H1 (cell line): ENCODE results near the gene DNAJB11. TPM values are rescaled to one million over a fixed set of nuclear protein-coding genes. Genes with fewer than 3 reads are reported as not detected.

ENCODE experiments used
- CTCF ChIA-PET: fragments of 300-600 bp; sonication (Branson Sonifier 250); formaldehyde crosslinking; loops from one replicate; lab custom pipeline; 2021; ENCODE audit not compliant: partially characterized antibody; lab: Charles Lee
- POLR2A ChIA-PET: fragments of 300-600 bp; sonication (Branson Sonifier 250); formaldehyde crosslinking; loops from one replicate; lab custom pipeline; 2021; ENCODE audit warnings: inconsistent platforms; ENCODE audit not compliant: partially characterized antibody; lab: Charles Lee
- DNase-seq, 2 experiments: peaks; one replicate each; pipeline versions ENCODE4 v3.0.0 to v3.0.0-alpha.2; 2010 to 2022; ENCODE audit warnings: low spot score in 2 of 2, low read depth in 1 of 2, mixed read lengths in 1 of 2
- FAIRE-seq: peaks from 2 replicates; lab custom pipeline; 2011; peaks lifted over from hg19 to GRCh38; lab: Jason Lieb, UNC
- H2AFZ ChIP-seq: 2 replicates; pipeline ENCODE4 v1.8.1; 2012; ENCODE audit warnings: low read length, inconsistent platforms
- H2AK5ac ChIP-seq: 2 replicates; pipeline ENCODE4 v1.6.1; 2013; ENCODE audit warnings: low read depth, low read length
- H2BK120ac ChIP-seq: replicated peaks from 2 replicates; pipeline ENCODE3; 2013; ENCODE audit warnings: low read depth, low read length, inconsistent platforms
- H2BK12ac ChIP-seq: 2 replicates; pipeline ENCODE4 v1.6.1; 2013; ENCODE audit warnings: low read depth, low read length
- H2BK15ac ChIP-seq: 2 replicates; pipeline ENCODE4 v1.6.1; 2013; ENCODE audit warnings: low read length
- H2BK20ac ChIP-seq: 2 replicates; pipeline ENCODE4 v1.6.1; 2013; ENCODE audit warnings: low read length
- H2BK5ac ChIP-seq: 2 replicates; pipeline ENCODE4 v1.6.1; 2013; ENCODE audit warnings: low read depth, low read length
- H3K14ac ChIP-seq: 2 replicates; pipeline ENCODE4 v1.6.1; 2013; ENCODE audit warnings: inconsistent platforms; ENCODE audit not compliant: insufficient read length
- H3K18ac ChIP-seq: 2 replicates; pipeline ENCODE4 v1.6.1; 2013; ENCODE audit warnings: low read length; ENCODE audit errors: extremely low read depth
- H3K23ac ChIP-seq: 2 replicates; pipeline ENCODE4 v1.6.1; 2013; ENCODE audit warnings: inconsistent platforms; ENCODE audit not compliant: insufficient read length
- H3K23me2 ChIP-seq: 2 replicates; pipeline ENCODE4 v1.6.1; 2013; ENCODE audit warnings: low read depth, low read length
- H3K27ac ChIP-seq: 2 replicates; pipeline ENCODE4 v1.6.1; 2011; ENCODE audit warnings: low read depth, low read length, inconsistent platforms
- H3K27me3 ChIP-seq, 4 experiments: replicated peaks in 1 of 4; 1 replicate in 1 of 4; 2 replicates in 3 of 4; pipeline versions ENCODE4 v1.6.1 to v1.8.1; 2011 to 2013; ENCODE audit warnings: low read length in 3 of 4, mild to moderate bottlenecking in 3 of 4, inconsistent platforms in 2 of 4, mixed read lengths in 2 of 4, moderate library complexity in 1 of 4; ENCODE audit not compliant: control insufficient read depth in 3 of 4, insufficient read depth in 3 of 4; ENCODE audit errors: extremely low read depth in 1 of 4
- H3K36me3 ChIP-seq, 4 experiments: 2 replicates each; pipeline versions ENCODE4 v1.6.1 to v1.8.1; 2011 to 2013; ENCODE audit warnings: mild to moderate bottlenecking in 4 of 4, low read length in 3 of 4, moderate library complexity in 2 of 4, control low read depth in 1 of 4, inconsistent platforms in 1 of 4; ENCODE audit not compliant: insufficient read depth in 4 of 4, control insufficient read depth in 2 of 4
- H3K4ac ChIP-seq: replicated peaks from 2 replicates; pipeline ENCODE3; 2013; ENCODE audit warnings: low read length, low read depth, mixed read lengths, inconsistent platforms; ENCODE audit not compliant: insufficient read length
- H3K4me1 ChIP-seq, 4 experiments: replicated peaks in 1 of 4; 1 replicate in 1 of 4; 2 replicates in 3 of 4; pipeline versions ENCODE4 v1.6.1 to v1.8.1; 2011 to 2013; ENCODE audit warnings: low read length in 3 of 4, inconsistent platforms in 2 of 4, mixed read lengths in 1 of 4; ENCODE audit not compliant: insufficient read depth in 4 of 4, control insufficient read depth in 3 of 4
- H3K4me2 ChIP-seq, 2 experiments: 2 replicates each; pipeline versions ENCODE4 v1.6.1 to v1.8.1; 2011 to 2013; ENCODE audit warnings: low read depth in 2 of 2, low read length in 2 of 2, control low read depth in 1 of 2, inconsistent platforms in 1 of 2, mild to moderate bottlenecking in 1 of 2; ENCODE audit not compliant: insufficient read depth in 1 of 2
- H3K4me3 ChIP-seq, 4 experiments: fragments of 200-600, 300-600 bp in 1 of 4; sonication (generic), shearing (Covaris generic), sonication (Bioruptor Twin) in 1 of 4; 2 replicates each; pipeline versions ENCODE4 v1.5.1 to v1.8.1; 2011 to 2016; ENCODE audit warnings: low read length in 4 of 4, low read depth in 3 of 4, control low read depth in 2 of 4, inconsistent platforms in 2 of 4, mild to moderate bottlenecking in 2 of 4, mixed read lengths in 1 of 4, moderate library complexity in 1 of 4; ENCODE audit not compliant: insufficient read depth in 2 of 4; ENCODE audit errors: extremely low read depth in 1 of 4
- H3K56ac ChIP-seq: replicated peaks from 2 replicates; pipeline ENCODE3; 2013; ENCODE audit warnings: low read depth, mild to moderate bottlenecking, mixed read lengths, low read length, inconsistent platforms; ENCODE audit not compliant: insufficient read length
- H3K79me1 ChIP-seq: 2 replicates; pipeline ENCODE4 v1.6.1; 2013; ENCODE audit warnings: low read depth, low read length, control low read depth
- H3K79me2 ChIP-seq, 2 experiments: 2 replicates each; pipeline versions ENCODE4 v1.6.1 to v1.8.1; 2012 to 2013; ENCODE audit warnings: low read length in 2 of 2, mild to moderate bottlenecking in 2 of 2, inconsistent platforms in 1 of 2; ENCODE audit not compliant: insufficient read depth in 2 of 2, control insufficient read depth in 1 of 2
- H3K9ac ChIP-seq, 4 experiments: replicated peaks in 1 of 4; 1 replicate in 1 of 4; 2 replicates in 3 of 4; pipeline versions ENCODE4 v1.6.1 to v1.8.1; 2011 to 2013; ENCODE audit warnings: low read depth in 3 of 4, low read length in 3 of 4, control low read depth in 2 of 4, mild to moderate bottlenecking in 2 of 4, moderate library complexity in 2 of 4, inconsistent platforms in 1 of 4; ENCODE audit errors: extremely low read depth in 1 of 4
- H3K9me3 ChIP-seq, 2 experiments: 2 replicates each; pipeline versions ENCODE4 v1.6.1 to v1.8.1; 2012 to 2013; ENCODE audit warnings: mild to moderate bottlenecking in 2 of 2, moderate library complexity in 2 of 2, control low read depth in 1 of 2, inconsistent platforms in 1 of 2, low read depth in 1 of 2, low read length in 1 of 2, mixed read lengths in 1 of 2; ENCODE audit not compliant: insufficient read depth in 2 of 2
- H4K20me1 ChIP-seq, 2 experiments: replicated peaks in 1 of 2; 2 replicates each; pipeline versions ENCODE3 to v1.8.1; 2011 to 2013; ENCODE audit warnings: inconsistent platforms in 2 of 2, low read length in 2 of 2, mild to moderate bottlenecking in 1 of 2; ENCODE audit not compliant: insufficient read depth in 2 of 2, control insufficient read depth in 1 of 2
- H4K5ac ChIP-seq: 2 replicates; pipeline ENCODE4 v1.6.1; 2013; ENCODE audit warnings: low read length, low read depth, mixed read lengths, inconsistent platforms; ENCODE audit not compliant: insufficient read length
- H4K8ac ChIP-seq: 2 replicates; pipeline ENCODE4 v1.8.0; 2013; ENCODE audit warnings: mild to moderate bottlenecking, moderate library complexity, low read length, inconsistent platforms; ENCODE audit not compliant: insufficient read depth; ENCODE audit errors: extremely low read depth
- H4K91ac ChIP-seq: replicated peaks from 2 replicates; pipeline ENCODE3; 2013; ENCODE audit warnings: low read length, mixed read lengths, inconsistent platforms; ENCODE audit not compliant: insufficient read length
- KDM5A ChIP-seq: fragments of 200-600 bp; IDR thresholded peaks from 2 replicates; pipeline ENCODE4 v1.7.1; 2012; ENCODE audit warnings: mild to moderate bottlenecking, low read length, inconsistent platforms, mixed read lengths
- SP1 ChIP-seq: IDR thresholded peaks from 2 replicates; pipeline ENCODE4 v1.6.1; 2011; ENCODE audit warnings: low read depth, low read length
- TBP ChIP-seq: IDR thresholded peaks from 2 replicates; pipeline ENCODE4 v1.6.1; 2011; ENCODE audit warnings: low read depth, low read length, improper control_type of control experiment
- TCF12 ChIP-seq: IDR thresholded peaks from 2 replicates; pipeline ENCODE4 v1.6.1; 2011; ENCODE audit warnings: low read depth, mild to moderate bottlenecking, low read length
- YY1 ChIP-seq: IDR thresholded peaks from 2 replicates; pipeline ENCODE4 v1.6.1; 2011; ENCODE audit warnings: low read depth, mild to moderate bottlenecking, low read length
- WGBS, 2 experiments: shearing (Covaris generic) in 1 of 2; methylation state at CpG; one replicate each; pipeline versions ENCODE4 v1.1.6 to v1.1.7; 2013 to 2015; ENCODE audit warnings: low lambda C conversion rate in 2 of 2, mixed read lengths in 2 of 2, inconsistent platforms in 1 of 2, low coverage in 1 of 2, missing lambda C conversion rate in 1 of 2; ENCODE audit not compliant: insufficient replicate concordance in 2 of 2, insufficient coverage in 1 of 2, insufficient read length in 1 of 2; ENCODE audit errors: extremely low coverage in 1 of 2, missing lambda C conversion rate in 1 of 2; 5-methylcytosine and 5-hydroxymethylcytosine counted together
- polyA plus RNA-seq, 7 experiments: library from polyadenylated mRNA; depleted of rRNA in 3 of 7; stranded (reverse) in 5 of 7; unstranded in 2 of 7; fragments of >200 nt in 5 of 7; fragments of 200-250 nt in 2 of 7; gene quantifications; 1 replicate in 5 of 7; 2 replicates in 1 of 7; 4 replicates in 1 of 7; pipeline versions ENCODE4 v1.2.1 to v1.2.3, GENCODE V29; 2011 to 2013; ENCODE audit warnings: missing spikeins in 2 of 7, mixed read lengths in 2 of 7
- total RNA-seq: library from RNA; stranded (reverse); fragmentation: NEBNext Ultra II Directional; extraction: Animal tissue kit (Norgen Biotek cat#: 25700); gene quantifications from 2 replicates; pipeline ENCODE4 v1.2.1, GENCODE V29; 2021

DNAJB11 gene
- total and polyA plus RNA-seq, 2 of the 8 experiments (the other 6 are each of a cell fraction or from before 2014, with no cell fraction given) = 14.6 to 63.9 TPM

GRCh38 chr3:186570941-186571643 is 572 bp downstream of the DNAJB11 start:
- peak overlapping the region; percentile 91 to 98 (median 91) for H3K9ac ChIP-seq
- peak overlapping the region; percentile 99; the same call in 1 of the 2 replicates for H4K8ac ChIP-seq
- peak overlapping the region; percentile 93 for H3K27ac ChIP-seq
- H3K4ac ChIP-seq = no peak overlapping the region
- H3K79me2 ChIP-seq = peaks cover 0 to 17% of the 10 kb centered on the region in 2 experiments; a peak in 3 of 4 replicates
- H2BK12ac ChIP-seq = no peak overlapping the region
- no peak overlapping the region for H4K91ac ChIP-seq
- no peak overlapping the region for H4K5ac ChIP-seq
- FAIRE-seq = no peak
- H2AFZ ChIP-seq = no peak overlapping the region
- no peaks in the 10 kb centered on the region for H3K27me3 ChIP-seq
- WGBS, 2 experiments = 23% methylated on average over 20 of the region's 21 CpGs; no CpG with 5 or more reads in 1 of the 2 experiments
- no peak overlapping the region for H3K14ac ChIP-seq
- H3K4me3 ChIP-seq = peak overlapping the region; percentile 83 to 97 (median 88)
- no peaks in the 10 kb centered on the region for H3K9me3 ChIP-seq
- H3K79me1 ChIP-seq = peaks cover 3% of the 10 kb centered on the region
- TF ChIP-seq SP1 (no peak), YY1 (no peak), TCF12 (no peak), TBP (no peak), KDM5A (peak; percentile 37; the same call in 1 of the 2 replicates)
- H3K23me2 ChIP-seq = peaks cover 16% of the 10 kb centered on the region
- DNase-seq = no peak
- H2BK20ac ChIP-seq = no peak overlapping the region
- peak overlapping the region; percentile 53; the same call in 1 of the 2 replicates for H2AK5ac ChIP-seq
- H3K36me3 ChIP-seq = peaks cover 8 to 28% (median 19%) of the 10 kb centered on the region in 4 experiments
- POLR2A ChIA-PET = interaction anchor here (0.5 to 9.0 kb wide), 15 partner anchors 10 to 243 kb away, joined by 3 to 96 read pairs (median 4); partner anchors contain the start of genes EIF4A2 and RFC4
- H3K23ac ChIP-seq = no peak overlapping the region
- peaks cover 0 to 4% of the 10 kb centered on the region in 2 experiments for H4K20me1 ChIP-seq
- H3K18ac ChIP-seq = no peak overlapping the region
- H2BK5ac ChIP-seq = peak overlapping the region; percentile 20; the same call in 1 of the 2 replicates
- H3K4me1 ChIP-seq = peaks cover 0 to 11% (median 4%) of the 10 kb centered on the region in 4 experiments; a peak in 6 of 7 replicates
- H3K4me2 ChIP-seq = peak overlapping the region; percentile 96 to 99
- peak overlapping the region; percentile 52 for H3K56ac ChIP-seq
- H2BK120ac ChIP-seq = no peak overlapping the region
- no peak overlapping the region; the same call in 1 of the 2 replicates for H2BK15ac ChIP-seq
- CTCF ChIA-PET = interaction anchor here (0.9 to 1.7 kb wide), 4 partner anchors 8 to 1144 kb away, joined by 3 to 4 read pairs (median 4); no protein-coding TSS in a partner anchor
